PC-9 (cell line): ENCODE data around the gene USH2A. TPM values are rescaled to one million over a fixed set of nuclear protein-coding genes. Genes with fewer than 3 reads are reported as not detected.

ENCODE experiments used
- BruUV-seq: library from RNA; stranded (reverse); fragments of 400-500 nt; replicated peaks from 2 replicates; lab custom pipeline; 2021; lab: Mats Ljungman, UMichigan
- CTCF ChIA-PET: fragments of 300-600 bp; sonication (Branson Sonifier 250); formaldehyde crosslinking; loops from one replicate; lab custom pipeline; 2022; ENCODE audit warnings: antibody characterized with exemption; lab: Charles Lee
- POLR2A ChIA-PET: fragments of 300-600 bp; sonication (Branson Sonifier 250); formaldehyde crosslinking; loops from one replicate; lab custom pipeline; 2022; ENCODE audit warnings: antibody characterized with exemption; ENCODE audit not compliant: unreplicated experiment; lab: Charles Lee
- DNase-seq, 2 experiments: peaks; one replicate each; pipeline versions ENCODE4 v3.0.0 to v3.0.0-alpha.2; 2015 to 2022; ENCODE audit warnings: mixed read lengths in 1 of 2
- H2AFZ ChIP-seq: fragments of 200-600 bp; sonication (generic); 2 replicates; pipeline ENCODE4 v1.8.1; 2017; ENCODE audit warnings: antibody characterized with exemption
- H3F3A ChIP-seq: fragments of 200-600 bp; sonication (generic); 2 replicates; pipeline ENCODE4 v1.8.1; 2017; ENCODE audit warnings: antibody characterized with exemption, mild to moderate bottlenecking, low read depth; ENCODE audit not compliant: insufficient read depth
- H3K27ac ChIP-seq: fragments of 200-600 bp; sonication (generic); 2 replicates; pipeline ENCODE4 v1.6.1; 2016; ENCODE audit warnings: mixed run types
- H3K27me3 ChIP-seq: fragments of 200-600 bp; sonication (generic); 2 replicates; pipeline ENCODE4 v1.6.1; 2016; ENCODE audit warnings: low read depth, mixed run types; ENCODE audit not compliant: insufficient read depth
- H3K36me3 ChIP-seq: fragments of 200-600 bp; sonication (generic); 2 replicates; pipeline ENCODE4 v1.6.1; 2016; ENCODE audit warnings: low read depth, mixed run types
- H3K4me1 ChIP-seq: fragments of 200-600 bp; sonication (generic); replicated peaks from 2 replicates; pipeline ENCODE4 v1.6.1; 2016; ENCODE audit warnings: mixed run types; ENCODE audit not compliant: insufficient read depth
- H3K4me2 ChIP-seq: fragments of 200-600 bp; sonication (generic); 2 replicates; pipeline ENCODE4 v1.6.1; 2017; ENCODE audit warnings: mixed run types
- H3K4me3 ChIP-seq: fragments of 200-600 bp; sonication (generic); 2 replicates; pipeline ENCODE4 v1.6.1; 2016; ENCODE audit warnings: mixed run types
- H3K79me2 ChIP-seq: fragments of 200-600 bp; sonication (generic); 2 replicates; pipeline ENCODE4 v1.6.1; 2017; ENCODE audit warnings: low read depth, mixed run types
- H3K9me2 ChIP-seq: fragments of 200-600 bp; sonication (generic); 2 replicates; pipeline ENCODE4 v1.8.1; 2017; ENCODE audit warnings: mild to moderate bottlenecking; ENCODE audit not compliant: insufficient read depth
- H3K9me3 ChIP-seq: fragments of 200-600 bp; sonication (generic); 2 replicates; pipeline ENCODE4 v1.8.1; 2016; ENCODE audit warnings: low read depth; ENCODE audit not compliant: insufficient read depth
- H4K20me1 ChIP-seq: fragments of 200-600 bp; sonication (generic); 2 replicates; pipeline ENCODE4 v1.8.1; 2017; ENCODE audit not compliant: insufficient read depth
- CTCF ChIP-seq: fragments of 200-600 bp; sonication (generic); conservative IDR thresholded peaks from 2 replicates; pipeline ENCODE4 v1.6.1; 2017; ENCODE audit warnings: mixed run types, antibody characterized with exemption, mild to moderate bottlenecking, moderate library complexity
- EZH2 ChIP-seq: fragments of 200-600 bp; sonication (generic); IDR thresholded peaks from 2 replicates; pipeline ENCODE4 v1.8.0; 2017; ENCODE audit warnings: antibody characterized with exemption, low read depth
- intact Hi-C: fragments of 100-400 bp; cut with micrococcal nuclease; formaldehyde crosslinking; loops from one replicate; pipeline ENCODE4 v1.10.0; 2022; ENCODE audit not compliant: unreplicated experiment
- total RNA-seq: library from RNA; stranded (reverse); gene quantifications from 2 replicates; pipeline ENCODE4 v1.2.3, GENCODE V29; 2021

Gene USH2A
- total RNA-seq, 1 experiment from 2014 or later: not detected

- Histone ChIP-seq H4K20me1 (no peaks in the 10 kb centered on the region), H3K27me3 (no peaks in the 10 kb centered on the region), H3K9me2 (no peaks in the 10 kb centered on the region), H3K27ac (no peak overlapping the region), H3K4me1 (no peaks in the 10 kb centered on the region), H3K4me3 (no peak overlapping the region), H3K9me3 (no peaks in the 10 kb centered on the region), H3K36me3 (no peaks in the 10 kb centered on the region), H3F3A (no peaks in the 10 kb centered on the region), H2AFZ (no peak overlapping the region), H3K79me2 (no peaks in the 10 kb centered on the region), H3K4me2 (no peak overlapping the region)
- no TSS peak for BruUV-seq
- ChIA-PET POLR2A (no interaction called here), CTCF (no interaction called here)
- intact Hi-C loops: no loop called here
- DNase-seq: no peak
- TF ChIP-seq EZH2 (no peak), CTCF (no peak)
These were observed 245.0 kb downstream of the USH2A start for GRCh38 chr1:216178281-216178680.

- ChIA-PET CTCF (no interaction called here), POLR2A (no interaction called here)
- no peaks in the 10 kb centered on the region for H3K9me2 ChIP-seq
- TF ChIP-seq CTCF: no peak
- no peaks in the 10 kb centered on the region for H3F3A ChIP-seq
- H3K27ac ChIP-seq: no peak overlapping the region
- intact Hi-C loops: no loop called here
- H3K4me3 ChIP-seq: no peak overlapping the region
- H3K4me1 ChIP-seq: no peaks in the 10 kb centered on the region
- H2AFZ ChIP-seq: no peak overlapping the region
- H4K20me1 ChIP-seq: no peaks in the 10 kb centered on the region
- no peaks in the 10 kb centered on the region for H3K79me2 ChIP-seq
- no peak for DNase-seq
- H3K27me3 ChIP-seq: no peaks in the 10 kb centered on the region
- H3K4me2 ChIP-seq: no peak overlapping the region
- no peaks in the 10 kb centered on the region for H3K9me3 ChIP-seq
- H3K36me3 ChIP-seq: no peaks in the 10 kb centered on the region
- no TSS peak for BruUV-seq
These were observed 246.3 kb downstream of the USH2A start for GRCh38 chr1:216176970-216177369.

GRCh38 chr1:216175714-216176113, 247.5 kb downstream of the USH2A start:
- Histone ChIP-seq H3K4me1 (no peaks in the 10 kb centered on the region), H3K9me2 (no peaks in the 10 kb centered on the region), H3K27ac (no peak overlapping the region), H2AFZ (no peak overlapping the region), H3K4me3 (no peak overlapping the region), H3F3A (no peaks in the 10 kb centered on the region), H3K9me3 (no peaks in the 10 kb centered on the region), H3K27me3 (no peaks in the 10 kb centered on the region), H3K36me3 (no peaks in the 10 kb centered on the region), H3K4me2 (no peak overlapping the region), H4K20me1 (no peaks in the 10 kb centered on the region), H3K79me2 (no peaks in the 10 kb centered on the region)
- POLR2A ChIA-PET: no interaction called here
- CTCF ChIA-PET: no interaction called here
- BruUV-seq: no TSS peak
- no peak for DNase-seq
- intact Hi-C loops: no loop called here
- TF ChIP-seq CTCF: no peak
- no peak for TF ChIP-seq EZH2
